Effector memory CD8-positive, alpha-beta T cell (primary cell): Measurements from ENCODE around the gene TEF.

Source experiments
- ATAC-seq: fragments of 150-1000 bp; cut with Tn5 transposase; replicated peaks from 2 replicates; pipeline ENCODE4 v1.10.0; 2021; ENCODE audit warnings: mild to moderate bottlenecking, moderate library complexity
- DNase-seq, 3 experiments: peaks; one replicate each; pipeline ENCODE4 v3.0.0; 2021
- H3K27ac Mint-ChIP-seq, 2 donors: one replicate each; pipeline ENCODE4 v1.8.0; 2022; ENCODE audit warnings: mild to moderate bottlenecking in 2 of 2, mixed read lengths in 2 of 2, moderate library complexity in 2 of 2
- H3K27me3 Mint-ChIP-seq, 2 donors: one replicate each; pipeline ENCODE4 v1.8.0; 2022; ENCODE audit warnings: mixed read lengths in 2 of 2
- H3K36me3 Mint-ChIP-seq: one replicate; pipeline ENCODE4 v1.8.0; 2022; ENCODE audit warnings: mild to moderate bottlenecking, moderate library complexity, mixed read lengths; ENCODE audit not compliant: insufficient read depth
- H3K4me1 Mint-ChIP-seq, 2 donors: one replicate each; pipeline ENCODE4 v1.8.0; 2022; ENCODE audit warnings: low read depth in 2 of 2, mixed read lengths in 2 of 2
- H3K4me3 Mint-ChIP-seq, 2 donors: one replicate each; pipeline ENCODE4 v1.8.0; 2022; ENCODE audit warnings: mild to moderate bottlenecking in 2 of 2, mixed read lengths in 2 of 2, moderate library complexity in 2 of 2
- H3K9me3 Mint-ChIP-seq, 2 donors: one replicate each; pipeline ENCODE4 v1.8.0; 2022; ENCODE audit warnings: mixed read lengths in 2 of 2

TEF gene

GRCh38 chr22:41344189-41344788 is 37.5 kb upstream of the TEF start:
- Mint-ChIP-seq H3K27me3 (no peaks in the 10 kb centered on the region), H3K9me3 (no peaks in the 10 kb centered on the region), H3K4me3 (no peak overlapping the region), H3K27ac (peak overlapping the region in 1 of 2 donors; percentile 16), H3K36me3 (peaks cover 54% of the 10 kb centered on the region), H3K4me1 (no peaks in the 10 kb centered on the region)
- ATAC-seq = no peak
- no peak for DNase-seq

GRCh38 chr22:41345807-41346335 is 35.9 kb upstream of the TEF start:
- H3K27ac Mint-ChIP-seq = no peak overlapping the region
- no peaks in the 10 kb centered on the region for H3K9me3 Mint-ChIP-seq
- no peak for ATAC-seq
- peaks cover 47% of the 10 kb centered on the region for H3K36me3 Mint-ChIP-seq
- peaks cover 0 to 3% of the 10 kb centered on the region in 2 donors for H3K4me1 Mint-ChIP-seq
- no peak overlapping the region for H3K4me3 Mint-ChIP-seq
- DNase-seq = no peak
- H3K27me3 Mint-ChIP-seq = no peaks in the 10 kb centered on the region

- ATAC-seq = no peak
- no peaks in the 10 kb centered on the region for H3K27me3 Mint-ChIP-seq
- no peak for DNase-seq
- peaks cover 0 to 3% of the 10 kb centered on the region in 2 donors for H3K4me1 Mint-ChIP-seq
- H3K27ac Mint-ChIP-seq = peak overlapping the region; percentile 38 to 51
- H3K4me3 Mint-ChIP-seq = no peak overlapping the region
- H3K36me3 Mint-ChIP-seq = peaks cover 56% of the 10 kb centered on the region
- H3K9me3 Mint-ChIP-seq = no peaks in the 10 kb centered on the region
Observed at GRCh38 chr22:41347066-41347859, 34.5 kb upstream of the TEF start.

- Mint-ChIP-seq H3K36me3 (peaks cover 62% of the 10 kb centered on the region), H3K27ac (no peak overlapping the region), H3K4me1 (peaks cover 0 to 3% of the 10 kb centered on the region in 2 donors), H3K9me3 (no peaks in the 10 kb centered on the region), H3K27me3 (no peaks in the 10 kb centered on the region), H3K4me3 (no peak overlapping the region)
- no peak for DNase-seq
- no peak for ATAC-seq
Observed at GRCh38 chr22:41348964-41349484, 32.7 kb upstream of the TEF start.

- H3K36me3 Mint-ChIP-seq = peaks cover 58% of the 10 kb centered on the region
- H3K4me1 Mint-ChIP-seq = peaks cover 0 to 3% of the 10 kb centered on the region in 2 donors
- H3K9me3 Mint-ChIP-seq = no peaks in the 10 kb centered on the region
- H3K27ac Mint-ChIP-seq = peak overlapping the region; percentile 0 to 18
- ATAC-seq (no peak), DNase-seq (no peak)
- H3K4me3 Mint-ChIP-seq = no peak overlapping the region
- H3K27me3 Mint-ChIP-seq = no peaks in the 10 kb centered on the region
Observed at GRCh38 chr22:41350087-41350486, 31.7 kb upstream of the TEF start.

- Mint-ChIP-seq H3K4me1 (peaks cover 0 to 3% of the 10 kb centered on the region in 2 donors), H3K27ac (peak overlapping the region in 1 of 2 donors; percentile 0), H3K9me3 (no peaks in the 10 kb centered on the region), H3K27me3 (no peaks in the 10 kb centered on the region), H3K4me3 (no peak overlapping the region), H3K36me3 (peaks cover 49% of the 10 kb centered on the region)
- ATAC-seq = no peak
- DNase-seq = no peak
Observed at GRCh38 chr22:41351011-41351410, 30.7 kb upstream of the TEF start.

- H3K27ac Mint-ChIP-seq = peak overlapping the region in 1 of 2 donors; percentile 77
- no peak overlapping the region for H3K4me3 Mint-ChIP-seq
- no peaks in the 10 kb centered on the region for H3K27me3 Mint-ChIP-seq
- no peak for DNase-seq
- H3K9me3 Mint-ChIP-seq = no peaks in the 10 kb centered on the region
- peaks cover 41% of the 10 kb centered on the region for H3K36me3 Mint-ChIP-seq
- no peak for ATAC-seq
- H3K4me1 Mint-ChIP-seq = peaks cover 0 to 3% of the 10 kb centered on the region in 2 donors
Observed at GRCh38 chr22:41352058-41352457, 29.7 kb upstream of the TEF start.

- Mint-ChIP-seq H3K4me1 (peaks cover 0 to 3% of the 10 kb centered on the region in 2 donors), H3K27ac (peak overlapping the region in 1 of 2 donors; percentile 39), H3K9me3 (no peaks in the 10 kb centered on the region), H3K36me3 (peaks cover 25% of the 10 kb centered on the region), H3K4me3 (no peak overlapping the region), H3K27me3 (no peaks in the 10 kb centered on the region)
- DNase-seq (no peak), ATAC-seq (no peak)
Observed at GRCh38 chr22:41353862-41354575, 27.7 kb upstream of the TEF start.

GRCh38 chr22:41354979-41355378 is 26.8 kb upstream of the TEF start:
- Mint-ChIP-seq H3K4me3 (no peak overlapping the region), H3K9me3 (no peaks in the 10 kb centered on the region), H3K27ac (no peak overlapping the region), H3K36me3 (peaks cover 25% of the 10 kb centered on the region), H3K4me1 (peaks cover 1 to 3% of the 10 kb centered on the region in 2 donors), H3K27me3 (no peaks in the 10 kb centered on the region)
- DNase-seq (no peak), ATAC-seq (no peak)

GRCh38 chr22:41355895-41356294 is 25.8 kb upstream of the TEF start:
- Mint-ChIP-seq H3K9me3 (no peaks in the 10 kb centered on the region), H3K27me3 (no peaks in the 10 kb centered on the region), H3K36me3 (peaks cover 25% of the 10 kb centered on the region), H3K4me1 (peaks cover 0 to 1% of the 10 kb centered on the region in 2 donors), H3K4me3 (no peak overlapping the region), H3K27ac (no peak overlapping the region)
- DNase-seq = no peak
- no peak for ATAC-seq

GRCh38 chr22:41356430-41357028 is 25.2 kb upstream of the TEF start:
- H3K4me1 Mint-ChIP-seq = peaks cover 0 to 1% of the 10 kb centered on the region in 2 donors
- ATAC-seq (no peak), DNase-seq (no peak)
- no peak overlapping the region for H3K4me3 Mint-ChIP-seq
- H3K27ac Mint-ChIP-seq = no peak overlapping the region
- no peaks in the 10 kb centered on the region for H3K27me3 Mint-ChIP-seq
- peaks cover 21% of the 10 kb centered on the region for H3K36me3 Mint-ChIP-seq
- no peaks in the 10 kb centered on the region for H3K9me3 Mint-ChIP-seq

- no peak for ATAC-seq
- DNase-seq = no peak
- H3K27me3 Mint-ChIP-seq = no peaks in the 10 kb centered on the region
- H3K27ac Mint-ChIP-seq = no peak overlapping the region
- H3K4me3 Mint-ChIP-seq = no peak overlapping the region
- H3K4me1 Mint-ChIP-seq = peaks cover 0 to 1% of the 10 kb centered on the region in 2 donors
- H3K36me3 Mint-ChIP-seq = peaks cover 16% of the 10 kb centered on the region
- H3K9me3 Mint-ChIP-seq = no peaks in the 10 kb centered on the region
Observed at GRCh38 chr22:41357191-41357590, 24.6 kb upstream of the TEF start.

- Mint-ChIP-seq H3K9me3 (no peaks in the 10 kb centered on the region), H3K36me3 (peaks cover 5% of the 10 kb centered on the region), H3K27ac (peak overlapping the region in 1 of 2 donors; percentile 49), H3K4me3 (no peak overlapping the region), H3K27me3 (no peaks in the 10 kb centered on the region), H3K4me1 (peaks cover 0 to 1% of the 10 kb centered on the region in 2 donors)
- DNase-seq (no peak), ATAC-seq (no peak)
Observed at GRCh38 chr22:41358927-41359326, 22.8 kb upstream of the TEF start.
